Skeletal muscle satellite cell (primary cell): ENCODE results near the gene DET1. TPM values are rescaled to one million over a fixed set of nuclear protein-coding genes. Genes with fewer than 3 reads are reported as not detected.

ENCODE experiments used
- small RNA-seq: library from RNA; depleted of rRNA; stranded (forward); fragments of <200 nt; gene quantifications from one replicate; pipeline ENCODE3, GENCODE V24; 2012

The DET1 gene

Small RNA genes within 50 kb of the gene (small RNA-seq; reads per million reads assigned to genes)
- gene AC013489.2, result not detected
